RWPE1 (cell line): ENCODE data around the gene NSMCE1.

Experiments used
- CTCF ChIA-PET: fragments of 350-600 bp; sonication (Branson Sonifier 250); formaldehyde crosslinking; extraction: SDS; loops from one replicate; lab custom pipeline; 2021; lab: Yijun Ruan, JAX
- POLR2A ChIA-PET: fragments of 400-600 bp; formaldehyde crosslinking; extraction: SDS; loops from one replicate; lab custom pipeline; 2020; ENCODE audit warnings: antibody characterized with exemption; ENCODE audit not compliant: low non-redundant PET; lab: Yijun Ruan, JAX
- DNase-seq: peaks from one replicate; pipeline ENCODE4 v3.0.0; 2012; ENCODE audit warnings: low spot score
- H3K27ac ChIP-seq: fragments of 450-650 bp; 2 replicates; pipeline ENCODE4 v1.5.1; 2017
- CTCF ChIP-seq: fragments of 450-650 bp; conservative IDR thresholded peaks from 2 replicates; pipeline ENCODE4 v1.5.1; 2017; ENCODE audit warnings: low read depth, mild to moderate bottlenecking

Gene NSMCE1

DNA sequence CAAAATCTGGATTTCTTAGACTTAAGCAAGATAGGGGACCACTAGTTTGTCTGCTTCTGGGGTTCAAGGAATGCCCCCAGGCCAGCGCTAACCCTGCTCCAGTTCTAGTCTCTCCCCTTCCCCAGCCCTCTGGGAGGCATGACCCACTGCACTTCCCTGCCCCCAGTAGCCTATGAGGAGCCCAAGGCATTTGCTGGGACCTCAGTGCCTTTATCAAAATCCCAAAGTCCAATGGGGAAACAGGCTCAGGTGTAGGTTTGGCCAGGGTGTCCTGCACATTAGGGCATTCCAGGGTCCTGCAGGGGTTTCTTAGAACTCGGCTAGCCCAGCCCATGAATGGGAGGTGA is 46.4 kb upstream of the NSMCE1 start:
- H3K27ac ChIP-seq, result peak overlapping the region; percentile 97
- DNase-seq, result no peak
- CTCF ChIA-PET, result interaction anchor here (0.7 to 0.9 kb wide), 2 partner anchors 13 to 80 kb away, joined by 3 read pairs; no protein-coding TSS in a partner anchor
- POLR2A ChIA-PET, result interaction anchor here (1.2 kb wide), 1 partner anchor 71 kb away, joined by 3 read pairs; no protein-coding TSS in a partner anchor
- no peak for TF ChIP-seq CTCF

DNA sequence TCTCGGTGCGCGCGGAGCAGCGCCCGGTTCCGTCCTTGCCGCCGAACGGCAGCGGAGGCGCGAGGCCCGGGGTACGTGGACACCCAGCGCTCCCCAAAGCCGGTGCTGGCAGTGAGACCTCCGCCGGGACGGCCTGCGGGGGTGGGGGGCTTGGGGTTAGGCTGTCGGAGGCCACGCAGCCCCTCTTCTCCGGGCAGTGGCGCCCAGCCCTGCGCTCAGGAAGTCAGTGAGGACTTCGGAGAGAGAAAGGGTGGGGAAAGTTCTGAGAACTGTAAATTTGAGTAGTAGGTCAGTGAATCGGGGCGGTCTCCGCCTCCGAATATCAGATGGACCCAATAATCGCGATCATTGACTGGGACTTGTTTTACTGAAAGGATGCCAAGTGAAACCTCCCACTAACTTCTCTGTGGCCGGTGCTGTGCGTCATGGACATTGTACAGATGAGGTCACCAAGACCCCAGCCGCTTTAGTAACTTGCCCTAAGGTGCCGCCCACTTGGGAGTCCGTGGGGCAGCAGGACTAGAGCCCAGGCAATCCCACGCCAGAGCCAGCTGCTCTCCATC is 45.7 kb upstream of the NSMCE1 start:
- ChIA-PET CTCF (interaction anchor here (0.9 kb wide), 1 partner anchor 79 kb away, joined by 3 read pairs; no protein-coding TSS in a partner anchor), POLR2A (no interaction called here)
- no peak for TF ChIP-seq CTCF

DNA sequence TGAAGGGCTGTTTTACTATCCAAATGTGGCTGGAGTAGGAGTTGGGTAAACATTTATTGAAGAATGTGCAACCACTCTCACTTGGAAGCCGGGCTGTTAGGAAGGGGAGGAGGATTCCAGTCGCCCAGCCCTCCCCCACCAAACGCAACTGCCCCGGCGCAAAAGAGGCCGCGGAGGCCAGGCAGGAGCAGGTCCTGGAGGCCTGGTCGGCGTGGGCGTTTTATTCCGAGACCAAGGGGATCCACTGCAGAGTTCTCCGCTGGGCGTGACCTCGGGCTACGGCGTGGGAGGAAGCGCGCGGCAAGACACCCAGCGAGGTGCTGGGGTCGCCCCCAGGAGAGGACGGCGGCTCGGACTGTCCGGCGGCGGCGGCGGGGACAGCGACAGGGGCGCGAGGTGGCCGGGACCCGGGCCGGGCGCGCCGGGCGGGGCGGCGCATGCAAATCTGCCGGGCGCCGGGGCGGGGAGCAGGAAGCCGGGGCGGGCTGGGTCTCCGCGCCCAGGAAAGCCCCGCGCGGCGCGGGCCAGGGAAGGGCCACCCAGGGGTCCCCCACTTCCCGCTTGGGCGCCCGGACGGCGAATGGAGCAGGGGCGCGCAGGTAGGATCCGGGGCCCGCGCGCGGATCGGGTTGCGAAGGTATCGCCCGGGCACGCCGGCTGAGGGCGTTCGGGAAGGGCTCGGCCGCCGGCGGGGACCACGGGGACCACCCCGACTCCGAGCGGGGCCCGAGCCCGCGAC is 45.0 kb upstream of the NSMCE1 start, which contains the start of gene IL4R:
IL4R (plus strand) TSS at position 553 of the 739 bp plus-strand sequence. CDS start 26,230 bp downstream, outside the sequence.
- TF ChIP-seq CTCF, result no peak
- CTCF ChIA-PET, result no interaction called here
- peak within 1 kb of the TSS; percentile 97 for H3K27ac ChIP-seq
- POLR2A ChIA-PET, result no interaction called here
- DNase-seq, result peak; percentile 35

More for the DNA sequence above, 45.7 kb upstream of the NSMCE1 start:
- DNase-seq, result peak; percentile 76
- peak overlapping the region; percentile 97 for H3K27ac ChIP-seq

- ChIA-PET POLR2A (interaction anchor here (0.5 to 0.7 kb wide), 2 partner anchors 26 to 53 kb away, joined by 3 read pairs; no protein-coding TSS in a partner anchor), CTCF (interaction anchor here (0.6 to 0.7 kb wide), 2 partner anchors 8 to 86 kb away, joined by 3 read pairs; no protein-coding TSS in a partner anchor)
- no peak for DNase-seq
- TF ChIP-seq CTCF, result no peak
- H3K27ac ChIP-seq, result peak overlapping the region; percentile 97
Observed at GRCh38 chr16:27312580-27313421, 44.2 kb upstream of the NSMCE1 start.

GRCh38 chr16:27311897-27312303 is 43.3 kb upstream of the NSMCE1 start:
- TF ChIP-seq CTCF, result no peak
- CTCF ChIA-PET, result interaction anchor here (0.6 kb wide), 1 partner anchor 85 kb away, joined by 3 read pairs; no protein-coding TSS in a partner anchor
- H3K27ac ChIP-seq, result no peak overlapping the region
- POLR2A ChIA-PET, result interaction anchor here (0.7 kb wide), 1 partner anchor 25 kb away, joined by 3 read pairs; no protein-coding TSS in a partner anchor
- no peak for DNase-seq

DNA sequence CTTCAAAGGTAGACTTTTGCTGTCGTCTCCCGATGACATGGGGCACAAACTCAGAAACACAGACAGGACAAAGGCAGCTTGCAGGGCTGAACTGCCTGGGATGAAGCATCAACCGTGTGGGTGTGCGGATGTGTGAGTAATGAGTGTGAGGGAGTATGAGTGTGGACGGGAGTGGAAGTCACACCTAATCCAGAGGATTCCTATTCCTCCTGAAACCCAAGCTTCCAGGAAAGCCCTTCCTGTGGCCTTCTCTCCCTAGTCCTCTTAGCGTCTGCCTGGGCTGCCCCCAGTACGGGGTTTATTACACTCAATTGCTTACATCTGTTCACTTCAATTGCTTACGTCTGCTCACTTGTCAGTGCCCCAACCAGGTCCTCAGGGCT is 42.9 kb upstream of the NSMCE1 start:
- H3K27ac ChIP-seq, result no peak overlapping the region
- TF ChIP-seq CTCF, result no peak
- no peak for DNase-seq
- ChIA-PET CTCF (no interaction called here), POLR2A (no interaction called here)
